A549 (cell line): ENCODE measurements around the gene MRPS24. TPM values are rescaled to one million over a fixed set of nuclear protein-coding genes. Genes with fewer than 3 reads are reported as not detected.

Source experiments
- ATAC-seq, 2 experiments: fragments of 200-7000 bp in 1 of 2; fragments of >200 bp in 1 of 2; cut with Nextera tagmentation in 1 of 2; cut with Tn5 transposase in 1 of 2; 3 replicates each; pipeline versions ENCODE4 v1.8.0 to v1.9.1; 2018 to 2020; ENCODE audit warnings: mild to moderate bottlenecking in 1 of 2, moderate library complexity in 1 of 2
- CTCF ChIA-PET: fragments of 300-600 bp; sonication (Branson Sonifier 250); formaldehyde crosslinking; extraction: SDS; loops from one replicate; lab custom pipeline; 2021; ENCODE audit warnings: antibody characterized with exemption, inconsistent platforms; lab: Yijun Ruan, JAX
- POLR2A ChIA-PET: fragments of 350-600 bp; formaldehyde crosslinking; extraction: SDS; loops from one replicate; lab custom pipeline; 2021; ENCODE audit warnings: antibody characterized with exemption, inconsistent platforms; lab: Yijun Ruan, JAX
- DNase-seq, 2 experiments: peaks; one replicate each; pipeline versions ENCODE4 v3.0.0 to v3.0.0-alpha.2; 2011 to 2016; ENCODE audit warnings: low read depth in 1 of 2, low spot score in 1 of 2
- FAIRE-seq: peaks from 2 replicates; lab custom pipeline; 2011; peaks lifted over from hg19 to GRCh38; lab: Jason Lieb, UNC
- H3K27ac ChIP-seq, 2 experiments: fragments of >200 bp; sonication (Bioruptor Twin); formaldehyde crosslinking; 3 replicates each; pipeline ENCODE4 v1.5.1; 2016 to 2017
- H3K4me1 ChIP-seq: fragments of >200 bp; sonication (Bioruptor Twin); formaldehyde crosslinking; 3 replicates; pipeline ENCODE4 v1.6.1; 2016
- H3K4me2 ChIP-seq: fragments of >200 bp; sonication (Bioruptor Twin); formaldehyde crosslinking; 3 replicates; pipeline ENCODE4 v1.6.1; 2016
- H3K4me3 ChIP-seq: fragments of >200 bp; sonication (Bioruptor Twin); formaldehyde crosslinking; 3 replicates; pipeline ENCODE4 v1.5.1; 2016
- H3K9me3 ChIP-seq: fragments of >200 bp; sonication (Bioruptor Twin); formaldehyde crosslinking; 3 replicates; pipeline ENCODE4 v1.6.1; 2016
- BHLHE40 ChIP-seq: IDR thresholded peaks from 2 replicates; pipeline ENCODE4 v1.6.1; 2012; ENCODE audit warnings: low read depth, low read length, inconsistent platforms
- CBX2 ChIP-seq: fragments of 200-600 bp; sonication (generic); IDR thresholded peaks from 2 replicates; pipeline ENCODE4 v1.6.1; 2016; ENCODE audit warnings: low read depth, mild to moderate bottlenecking, borderline replicate concordance
- CEBPB ChIP-seq, 2 experiments: fragments of >200 bp in 1 of 2; sonication (Bioruptor Twin) in 1 of 2; formaldehyde crosslinking in 1 of 2; IDR thresholded peaks; 2 replicates each; pipeline ENCODE4 v1.6.1; 2012 to 2016
- CHD2 ChIP-seq: fragments of 150-350 bp; IDR thresholded peaks from 2 replicates; pipeline ENCODE4 v1.6.1; 2014; ENCODE audit warnings: low read length; ENCODE audit not compliant: partially characterized antibody
- EHMT2 ChIP-seq: fragments of 200-600 bp; sonication (generic); IDR thresholded peaks from 2 replicates; pipeline ENCODE4 v1.6.1; 2016; ENCODE audit warnings: antibody characterized with exemption, low read depth, mild to moderate bottlenecking, moderate library complexity
- FOSL2 ChIP-seq, 2 experiments: fragments of 450-650 bp in 1 of 2; fragments of >200 bp in 1 of 2; sonication (Bioruptor Twin) in 1 of 2; formaldehyde crosslinking; IDR thresholded peaks; 2 replicates each; pipeline versions ENCODE4 v1.5.0 to v1.6.1; 2016 to 2020; ENCODE audit warnings: mild to moderate bottlenecking in 1 of 2, moderate library complexity in 1 of 2
- HEYL ChIP-seq: fragments of 250-450 bp; sonication (Bioruptor Pico); IDR thresholded peaks from 2 replicates; pipeline ENCODE4 v1.8.0; 2021; ENCODE audit warnings: mild to moderate bottlenecking, moderate library complexity
- JUN ChIP-seq, 2 experiments: fragments of >200 bp; sonication (Bioruptor Twin); formaldehyde crosslinking; IDR thresholded peaks; 2 replicates in 1 of 2; 3 replicates in 1 of 2; pipeline ENCODE4 v1.6.1; 2016 to 2017
- MAZ ChIP-seq: fragments of 150-350 bp; IDR thresholded peaks from 2 replicates; pipeline ENCODE4 v1.6.1; 2014; ENCODE audit warnings: antibody characterized with exemption, low read depth, low read length, borderline replicate concordance
- NFE2L2 ChIP-seq: fragments of 150-350 bp; conservative IDR thresholded peaks from 2 replicates; pipeline ENCODE4 v1.6.1; 2014; ENCODE audit warnings: low read length
- NR3C1 ChIP-seq: fragments of >200 bp; sonication (Bioruptor Twin); formaldehyde crosslinking; IDR thresholded peaks from 3 replicates; pipeline ENCODE4 v1.6.1; 2017
- PHF8 ChIP-seq: fragments of 200-600 bp; sonication (generic); IDR thresholded peaks from 2 replicates; pipeline ENCODE4 v1.6.1; 2016; ENCODE audit warnings: low read depth, mild to moderate bottlenecking, antibody characterized with exemption, moderate library complexity, borderline replicate concordance
- RAD21 ChIP-seq, 2 experiments: fragments of >200 bp in 1 of 2; sonication (Bioruptor Twin) in 1 of 2; formaldehyde crosslinking in 1 of 2; IDR thresholded peaks in 1 of 2; conservative IDR thresholded peaks in 1 of 2; 2 replicates in 1 of 2; 3 replicates in 1 of 2; pipeline ENCODE4 v1.6.1; 2012 to 2018; ENCODE audit warnings: inconsistent platforms in 1 of 2
- RARB ChIP-seq: fragments of 250-450 bp; sonication (Bioruptor Pico); IDR thresholded peaks from 2 replicates; pipeline ENCODE4 v1.8.0; 2021; ENCODE audit warnings: mild to moderate bottlenecking, moderate library complexity
- RNF2 ChIP-seq: fragments of 200-600 bp; sonication (generic); IDR thresholded peaks from 2 replicates; pipeline ENCODE4 v1.6.1; 2016; ENCODE audit warnings: low read depth, mild to moderate bottlenecking, antibody characterized with exemption, moderate library complexity, borderline replicate concordance
- SMC3 ChIP-seq: fragments of >200 bp; sonication (Bioruptor Twin); formaldehyde crosslinking; IDR thresholded peaks from 3 replicates; pipeline ENCODE4 v1.6.1; 2018; ENCODE audit warnings: inconsistent platforms
- ZSCAN20 ChIP-seq: fragments of 250-450 bp; sonication (Bioruptor Pico); IDR thresholded peaks from 2 replicates; pipeline ENCODE4 v1.8.0; 2022; ENCODE audit warnings: mild to moderate bottlenecking, moderate library complexity
- whole genome bisulfite sequencing: methylation state at CpG from one replicate; pipeline ENCODE4 v1.1.6; 2017; ENCODE audit errors: missing lambda C conversion rate; 5-methylcytosine and 5-hydroxymethylcytosine counted together
- polyA plus RNA-seq, 4 experiments: library from polyadenylated mRNA; depleted of rRNA in 3 of 4; stranded (reverse); fragments of >200 nt; fragmentation: RNase III in 1 of 4; extraction: RNeasy Plus Mini Kit Qiagen cat#74134 plus additional on column Dnase treatment in 1 of 4; gene quantifications; 2 replicates in 3 of 4; 3 replicates in 1 of 4; pipeline ENCODE4 v1.2.3, GENCODE V29; 2011 to 2017
- TF ChIP-seq, protein P1 (sequence below): fragments of 450-650 bp; IDR thresholded peaks from 2 replicates; pipeline ENCODE4 v1.6.1; 2014; ENCODE audit warnings: antibody characterized with exemption
- TF ChIP-seq, protein P2 (sequence below): fragments of 150-350 bp; IDR thresholded peaks from 2 replicates; pipeline ENCODE4 v1.6.1; 2014; ENCODE audit warnings: low read depth, mild to moderate bottlenecking, low read length
- TF ChIP-seq, protein P3 (sequence below): fragments of >200 bp; sonication (Bioruptor Twin); formaldehyde crosslinking; IDR thresholded peaks from 3 replicates; pipeline ENCODE4 v1.6.1; 2016
- TF ChIP-seq, protein P4 (sequence below): fragments of 250-450 bp; sonication (Bioruptor Pico); IDR thresholded peaks from 2 replicates; pipeline ENCODE4 v1.5.0; 2020; ENCODE audit warnings: low read depth, mild to moderate bottlenecking, moderate library complexity

Gene MRPS24
- polyA plus RNA-seq, 2 of the 4 experiments (the other 2 are of a cell fraction): 170 to 226 TPM

DNA sequence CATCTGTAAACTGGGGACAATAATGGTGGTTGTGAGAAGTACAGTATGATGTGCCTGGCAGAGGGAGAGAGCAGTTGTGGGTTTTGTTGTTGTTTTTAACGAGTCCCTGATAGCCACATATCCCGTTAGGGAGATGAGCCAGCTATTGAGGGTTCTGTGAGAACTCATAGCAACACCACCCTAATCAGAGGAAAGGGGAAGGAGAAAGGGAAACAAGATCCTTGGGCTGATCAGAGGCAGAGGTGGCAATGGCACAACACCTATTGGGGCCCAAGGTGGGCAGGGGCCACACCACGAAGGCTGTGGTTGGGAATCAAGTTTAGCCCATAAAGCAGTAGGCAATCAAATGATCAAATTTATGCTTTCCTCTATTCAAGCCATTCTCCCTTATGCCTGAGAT lies 1.7 kb upstream of the MRPS24 start (continued):
- no peak for TF ChIP-seq HEYL
- TF ChIP-seq, all 56 proteins: peak for 0

DNA sequence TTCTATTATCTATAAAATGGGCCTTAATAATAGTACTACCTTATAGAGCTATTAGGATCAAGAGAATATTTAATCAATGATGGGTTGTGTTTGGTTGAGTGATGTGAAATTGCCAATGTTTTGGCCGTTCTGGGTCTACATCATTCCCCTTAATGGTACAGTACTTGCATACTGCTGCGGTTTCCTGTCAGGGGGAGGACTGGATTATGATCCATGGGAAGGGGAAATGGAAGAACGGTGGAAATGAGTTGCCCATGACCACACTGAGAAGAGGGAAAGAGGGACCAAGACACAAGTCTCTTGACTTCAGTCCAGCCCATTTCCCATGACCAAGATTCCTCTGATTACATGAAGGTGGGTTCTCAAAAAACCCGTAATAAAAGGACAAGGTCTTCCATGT lies 999 bp upstream of the MRPS24 start:
- Histone ChIP-seq H3K4me1 (peaks cover 25% of the 10 kb centered on the region), H3K4me2 (peak overlapping the region; percentile 84; the same call in 2 of the 3 replicates), H3K4me3 (no peak overlapping the region), H3K9me3 (peaks cover 3% of the 10 kb centered on the region; the same call in 1 of the 3 replicates), H3K27ac (no peak overlapping the region)
- FAIRE-seq (no peak), DNase-seq (no peak), ATAC-seq (no peak)
- 93% methylated on average over 4 of the region's 4 CpGs for WGBS
- ChIA-PET CTCF (no interaction called here), POLR2A (no interaction called here)
- TF ChIP-seq SMC3: no peak
- no peak for TF ChIP-seq RAD21 (conservative IDR thresholded peaks at IDR 0.05 in 1 of 2, IDR thresholded peaks at IDR 0.05 in 1 of 2)
- TF ChIP-seq CHD2: no peak

DNA sequence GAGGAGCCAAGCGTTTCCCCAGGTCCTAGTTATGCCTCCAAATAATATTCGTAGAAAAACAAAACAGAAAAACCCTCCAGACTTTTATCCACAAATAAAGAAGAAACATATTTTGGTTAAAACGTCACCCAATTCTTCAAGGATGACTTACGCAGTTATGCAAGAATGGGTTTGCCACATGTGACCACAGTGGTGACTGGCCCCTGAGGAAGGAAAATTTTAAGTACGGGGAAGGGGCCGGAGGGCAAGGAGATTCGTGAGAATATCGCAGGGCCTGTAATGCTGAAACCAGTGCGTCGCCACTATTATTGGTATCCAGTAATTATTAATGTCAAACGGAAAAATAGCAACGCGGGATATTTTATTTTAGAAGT lies 537 bp upstream of the MRPS24 start:
- peak overlapping the region; percentile 84 for H3K4me2 ChIP-seq
- WGBS: 49% methylated on average over 13 of the region's 13 CpGs
- FAIRE-seq: no peak
- H3K9me3 ChIP-seq: peaks cover 3% of the 10 kb centered on the region; the same call in 1 of the 3 replicates
- H3K4me1 ChIP-seq: peaks cover 25% of the 10 kb centered on the region
- CTCF ChIA-PET: interaction anchor here (0.9 to 2.2 kb wide), 3 partner anchors 10 to 32 kb away, joined by 3 to 6 read pairs (median 5); no protein-coding TSS in a partner anchor
- POLR2A ChIA-PET: interaction anchor here (0.6 to 1.5 kb wide), 6 partner anchors 12 to 383 kb away, joined by 3 to 13 read pairs (median 4); partner anchors contain the start of genes STK17A, UBE2D4 and URGCP
- peak; percentile 11 to 36; a peak in 5 of 6 replicates for ATAC-seq
- no peak for TF ChIP-seq CBX2
- no peak for TF ChIP-seq FOSL2 (IDR thresholded peaks at IDR 0.05)
- TF ChIP-seq FOSL2 (CRISPR knock-in tag; IDR thresholded peaks at IDR 0.05): peak; percentile 35; the same call in 1 of the 2 replicates
- TF ChIP-seq CEBPB (IDR thresholded peaks at IDR 0.05): peak; percentile 61 to 62; a peak in 3 of 4 replicates
- TF ChIP-seq, protein P1, sequence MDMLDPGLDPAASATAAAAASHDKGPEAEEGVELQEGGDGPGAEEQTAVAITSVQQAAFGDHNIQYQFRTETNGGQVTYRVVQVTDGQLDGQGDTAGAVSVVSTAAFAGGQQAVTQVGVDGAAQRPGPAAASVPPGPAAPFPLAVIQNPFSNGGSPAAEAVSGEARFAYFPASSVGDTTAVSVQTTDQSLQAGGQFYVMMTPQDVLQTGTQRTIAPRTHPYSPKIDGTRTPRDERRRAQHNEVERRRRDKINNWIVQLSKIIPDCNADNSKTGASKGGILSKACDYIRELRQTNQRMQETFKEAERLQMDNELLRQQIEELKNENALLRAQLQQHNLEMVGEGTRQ: peak; percentile 47
- TF ChIP-seq BHLHE40: no peak
- TF ChIP-seq JUN (IDR thresholded peaks at IDR 0.05): no peak
- TF ChIP-seq, all 56 proteins: peak for 3
- peak overlapping the region; percentile 85 to 99 for H3K27ac ChIP-seq
- H3K4me3 ChIP-seq: peak overlapping the region; percentile 75
- DNase-seq: peak; percentile 28 to 38

DNA sequence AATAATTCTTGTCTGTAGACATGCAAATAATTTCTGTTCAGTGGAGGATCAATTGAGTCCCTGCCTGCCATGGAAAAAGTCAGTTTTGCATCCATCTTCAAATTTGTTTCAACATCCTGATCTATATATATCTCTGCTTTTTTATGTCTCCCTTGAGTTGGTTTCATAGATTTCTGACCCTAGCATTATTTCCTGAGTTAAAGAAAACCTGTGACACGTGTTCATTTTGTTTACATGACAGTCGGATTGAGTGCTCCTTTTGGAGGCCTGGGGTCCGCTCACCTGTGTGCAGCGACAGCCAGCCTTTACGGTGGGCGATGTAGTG lies 674 bp downstream of the MRPS24 start:
- DNase-seq (no peak), FAIRE-seq (no peak), ATAC-seq (peak in 1 of 2 experiments; percentile 10; a peak in 2 of 6 replicates)
- peak overlapping the region; percentile 85 to 99 for H3K27ac ChIP-seq
- 0% methylated on average over 6 of the region's 6 CpGs for WGBS
- POLR2A ChIA-PET: interaction anchor here (0.6 to 1.5 kb wide), 4 partner anchors 58 to 944 kb away, joined by 4 to 13 read pairs (median 7); partner anchors contain the start of genes STK17A and UBE2D4
- H3K4me2 ChIP-seq: peak overlapping the region; percentile 94
- H3K4me1 ChIP-seq: peaks cover 24% of the 10 kb centered on the region
- H3K9me3 ChIP-seq: peaks cover 3% of the 10 kb centered on the region; the same call in 1 of the 3 replicates
- CTCF ChIA-PET: interaction anchor here (0.7 to 2.2 kb wide), 4 partner anchors 11 to 31 kb away, joined by 3 to 6 read pairs (median 4); no protein-coding TSS in a partner anchor
- H3K4me3 ChIP-seq: peak overlapping the region; percentile 75
- TF ChIP-seq, protein P1: no peak
- no peak for TF ChIP-seq CHD2
- no peak for TF ChIP-seq MAZ
- no peak for TF ChIP-seq ZSCAN20 (CRISPR knock-in tag)
- TF ChIP-seq PHF8: no peak
- TF ChIP-seq, protein P2, sequence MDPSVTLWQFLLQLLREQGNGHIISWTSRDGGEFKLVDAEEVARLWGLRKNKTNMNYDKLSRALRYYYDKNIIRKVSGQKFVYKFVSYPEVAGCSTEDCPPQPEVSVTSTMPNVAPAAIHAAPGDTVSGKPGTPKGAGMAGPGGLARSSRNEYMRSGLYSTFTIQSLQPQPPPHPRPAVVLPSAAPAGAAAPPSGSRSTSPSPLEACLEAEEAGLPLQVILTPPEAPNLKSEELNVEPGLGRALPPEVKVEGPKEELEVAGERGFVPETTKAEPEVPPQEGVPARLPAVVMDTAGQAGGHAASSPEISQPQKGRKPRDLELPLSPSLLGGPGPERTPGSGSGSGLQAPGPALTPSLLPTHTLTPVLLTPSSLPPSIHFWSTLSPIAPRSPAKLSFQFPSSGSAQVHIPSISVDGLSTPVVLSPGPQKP: no peak
- no peak for TF ChIP-seq EHMT2
- no peak for TF ChIP-seq NR3C1
- TF ChIP-seq NFE2L2: no peak
- TF ChIP-seq, protein P3, sequence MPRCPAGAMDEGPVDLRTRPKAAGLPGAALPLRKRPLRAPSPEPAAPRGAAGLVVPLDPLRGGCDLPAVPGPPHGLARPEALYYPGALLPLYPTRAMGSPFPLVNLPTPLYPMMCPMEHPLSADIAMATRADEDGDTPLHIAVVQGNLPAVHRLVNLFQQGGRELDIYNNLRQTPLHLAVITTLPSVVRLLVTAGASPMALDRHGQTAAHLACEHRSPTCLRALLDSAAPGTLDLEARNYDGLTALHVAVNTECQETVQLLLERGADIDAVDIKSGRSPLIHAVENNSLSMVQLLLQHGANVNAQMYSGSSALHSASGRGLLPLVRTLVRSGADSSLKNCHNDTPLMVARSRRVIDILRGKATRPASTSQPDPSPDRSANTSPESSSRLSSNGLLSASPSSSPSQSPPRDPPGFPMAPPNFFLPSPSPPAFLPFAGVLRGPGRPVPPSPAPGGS: no peak
- TF ChIP-seq JUN (IDR thresholded peaks at IDR 0.05): no peak
- TF ChIP-seq RARB: no peak
- TF ChIP-seq, protein P4, sequence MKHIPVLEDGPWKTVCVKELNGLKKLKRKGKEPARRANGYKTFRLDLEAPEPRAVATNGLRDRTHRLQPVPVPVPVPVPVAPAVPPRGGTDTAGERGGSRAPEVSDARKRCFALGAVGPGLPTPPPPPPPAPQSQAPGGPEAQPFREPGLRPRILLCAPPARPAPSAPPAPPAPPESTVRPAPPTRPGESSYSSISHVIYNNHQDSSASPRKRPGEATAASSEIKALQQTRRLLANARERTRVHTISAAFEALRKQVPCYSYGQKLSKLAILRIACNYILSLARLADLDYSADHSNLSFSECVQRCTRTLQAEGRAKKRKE (CRISPR knock-in tag): no peak
- no peak for TF ChIP-seq RNF2
